ENCODE measurements around the gene PRR16.

The PRR16 gene

DNA sequence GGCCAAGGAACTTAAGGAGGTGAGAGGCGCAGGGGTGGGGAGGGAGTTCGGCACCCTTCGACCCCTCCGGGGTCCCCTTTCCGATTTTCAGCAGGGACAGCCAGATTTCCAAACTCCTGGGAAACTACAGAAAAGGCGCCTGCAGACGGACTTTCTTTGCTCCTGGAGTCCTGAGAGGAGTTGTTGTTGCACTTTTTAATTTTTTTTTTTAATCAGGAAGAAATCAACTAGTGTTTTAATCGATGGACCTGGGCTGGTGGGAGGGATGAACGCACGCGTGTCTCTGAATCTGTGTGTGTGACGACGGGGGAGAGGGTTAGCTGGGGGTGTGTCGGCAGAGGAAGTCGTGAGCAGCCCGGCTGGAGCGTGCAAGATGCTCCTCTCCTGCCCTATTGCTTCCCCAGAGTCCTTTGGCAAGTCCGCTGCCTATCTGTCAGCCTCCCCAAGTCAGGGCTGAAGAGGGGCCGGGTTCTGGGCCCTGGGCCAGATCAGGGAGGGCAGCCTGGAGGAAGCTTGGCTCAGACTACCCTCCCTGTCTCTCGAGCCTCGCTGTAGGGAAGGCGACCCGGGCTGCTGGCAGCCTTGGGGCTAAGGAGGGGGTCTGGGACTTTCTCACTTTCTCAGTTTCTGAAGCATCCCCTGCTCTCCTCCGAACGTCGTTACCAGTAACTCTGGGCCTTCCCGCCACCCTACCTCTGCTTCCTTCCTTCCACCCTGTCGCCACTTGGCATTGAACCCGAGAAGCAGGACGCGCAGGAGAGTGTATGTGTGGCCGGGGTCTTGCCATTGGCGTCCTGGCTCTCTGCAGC lies 731 bp downstream of the PRR16 start:
- no peak for DNase-seq

DNA sequence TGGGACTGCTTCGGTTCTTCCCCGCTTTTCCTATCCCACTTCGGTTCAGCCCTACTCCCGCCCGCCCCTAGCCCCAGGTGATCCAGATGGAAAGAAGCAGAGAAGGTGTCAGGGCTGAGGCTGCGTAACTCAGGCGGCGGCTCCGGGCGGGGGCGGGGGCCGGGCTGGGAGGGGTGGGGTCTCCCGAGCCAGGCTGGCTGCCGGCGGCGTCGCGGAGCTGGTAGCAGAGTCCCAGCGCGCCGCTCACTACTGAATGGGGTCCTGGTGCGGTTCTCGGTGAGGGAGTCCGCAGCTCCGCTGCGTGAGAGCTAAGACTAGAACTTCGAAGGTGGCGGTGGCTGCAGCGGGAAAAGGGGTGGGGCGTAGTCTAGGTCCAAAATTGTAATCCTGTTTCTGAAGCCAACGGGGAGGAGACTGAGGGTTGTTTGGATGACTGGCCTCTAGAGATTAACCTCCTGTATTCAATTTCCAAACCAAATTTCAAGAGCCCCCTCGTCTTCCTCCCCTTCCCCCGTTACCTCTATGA lies 1.4 kb downstream of the PRR16 start:
- no peak for DNase-seq

DNA sequence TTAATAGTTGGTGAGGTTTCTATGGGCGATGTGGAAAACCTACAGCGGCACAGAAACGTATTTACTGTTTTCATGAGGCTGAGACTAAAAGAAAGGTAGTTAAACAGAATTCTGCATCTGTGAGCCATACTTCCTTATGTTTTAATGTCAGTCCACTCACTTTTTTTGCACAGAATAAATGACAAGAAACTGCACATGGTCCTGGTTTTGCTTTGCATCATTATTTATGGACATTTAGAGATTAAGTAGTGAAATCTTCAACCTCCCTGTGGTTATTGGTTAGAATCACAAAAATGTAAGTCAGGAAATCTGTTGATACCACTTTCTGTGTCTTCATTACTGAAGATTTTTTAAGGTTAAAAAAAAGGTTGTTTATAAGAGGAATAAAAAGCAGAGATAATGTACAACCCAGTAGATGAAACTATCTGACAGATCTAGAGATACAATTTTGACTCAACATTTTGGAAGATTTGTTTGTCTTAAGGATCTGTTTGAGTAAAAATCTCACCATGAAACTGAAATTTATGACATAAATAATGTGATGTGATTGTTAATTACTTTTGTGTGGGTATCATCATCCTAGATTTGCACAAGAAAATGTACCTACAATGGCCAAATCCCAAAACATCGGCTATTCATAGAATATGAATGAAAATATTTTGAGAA lies 2.4 kb downstream of the PRR16 start:
- DNase-seq = no peak

DNA sequence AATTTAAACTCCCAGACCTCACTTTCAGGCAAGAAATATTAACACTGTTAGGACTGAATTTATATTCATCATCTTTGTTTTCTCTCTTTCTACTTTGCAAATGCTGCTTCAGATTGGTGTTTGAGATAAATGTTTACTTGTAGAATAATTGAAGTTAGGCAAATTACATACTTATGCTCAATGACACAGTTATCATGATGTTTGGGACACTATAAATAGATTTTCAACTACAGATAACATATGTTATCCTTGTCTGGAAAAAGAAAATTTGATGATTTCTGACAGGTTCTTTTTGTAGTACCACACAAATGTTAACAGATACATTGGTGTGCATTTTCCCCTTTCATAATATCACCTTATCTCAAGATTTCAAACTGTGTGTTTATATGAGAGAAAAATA lies 7.9 kb downstream of the PRR16 start:
- DNase-seq = no peak

DNA sequence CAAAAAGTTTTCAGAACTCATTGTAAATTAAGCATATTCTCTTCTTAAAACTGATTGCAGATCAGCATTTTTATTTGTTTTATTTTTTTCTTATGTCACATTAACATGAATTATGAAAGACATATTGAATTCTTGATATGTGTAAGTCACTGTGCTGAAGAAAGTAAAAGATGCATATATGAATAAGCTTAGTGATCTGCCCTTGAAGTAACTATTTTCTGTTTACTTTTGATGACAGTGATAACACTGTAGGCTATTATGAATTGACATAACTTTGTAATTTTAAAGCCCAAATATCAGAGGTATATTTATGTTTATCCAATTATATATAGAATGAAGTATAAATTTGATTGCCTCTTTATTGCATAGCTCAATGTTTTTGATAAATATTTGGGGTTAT lies 8.8 kb downstream of the PRR16 start:
- DNase-seq = no peak

DNA sequence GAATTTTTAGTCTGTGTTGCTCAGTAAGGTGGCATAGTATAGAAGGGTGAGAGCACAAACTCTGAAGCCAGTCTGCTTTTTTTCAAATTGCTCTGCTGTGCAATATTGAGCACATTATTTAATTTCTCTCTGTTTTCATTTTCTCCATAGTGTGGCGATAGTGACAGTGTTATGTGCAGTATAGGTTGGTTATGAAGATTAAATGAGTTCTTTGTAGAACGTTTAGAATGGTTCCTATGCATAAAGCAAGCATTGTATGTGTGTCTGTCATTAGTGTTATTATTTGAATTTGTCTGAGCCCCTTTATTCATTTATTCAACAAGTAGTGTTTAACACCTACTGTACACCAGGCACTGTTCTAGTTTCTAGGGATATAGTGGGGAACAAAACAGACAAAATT lies 9.2 kb downstream of the PRR16 start:
- DNase-seq = no peak

DNA sequence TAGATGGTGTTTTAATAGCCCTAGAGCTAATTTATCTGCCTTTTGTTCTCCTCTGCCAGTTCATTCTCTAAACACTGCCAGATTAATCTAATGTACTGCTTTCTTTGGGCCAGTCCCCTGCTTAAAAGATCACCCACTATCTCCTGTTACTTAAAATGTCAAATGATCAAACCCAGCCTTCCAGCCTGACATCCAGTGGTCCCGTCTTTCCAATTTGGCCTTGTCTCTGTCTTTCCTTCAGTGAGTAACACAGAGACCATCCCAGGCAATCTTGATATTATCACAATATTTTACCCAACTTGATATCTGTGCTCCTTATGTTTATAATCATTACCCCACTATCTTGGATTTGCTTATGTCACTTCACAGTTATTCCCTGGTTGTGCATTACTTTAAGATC lies 12.0 kb downstream of the PRR16 start:
- no peak for DNase-seq

DNA sequence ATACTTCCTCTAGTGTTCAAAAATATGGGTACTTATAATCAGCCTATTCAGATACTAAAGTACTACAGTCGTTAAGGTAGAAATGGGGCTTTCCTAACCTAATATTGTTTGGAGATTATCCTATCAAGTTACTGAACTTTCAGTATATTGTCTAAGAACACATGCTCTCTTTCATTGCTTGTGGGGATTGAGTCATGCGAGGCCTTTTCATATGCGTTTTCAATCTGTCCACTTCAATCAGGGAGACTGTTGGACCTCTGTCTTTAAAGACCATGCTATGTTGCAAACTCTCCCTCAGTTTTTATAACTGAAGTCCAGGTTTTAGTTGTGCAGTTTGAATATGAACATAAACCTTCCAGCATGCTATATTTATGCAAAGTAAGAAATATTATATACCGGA lies 15.0 kb downstream of the PRR16 start:
- DNase-seq = no peak

DNA sequence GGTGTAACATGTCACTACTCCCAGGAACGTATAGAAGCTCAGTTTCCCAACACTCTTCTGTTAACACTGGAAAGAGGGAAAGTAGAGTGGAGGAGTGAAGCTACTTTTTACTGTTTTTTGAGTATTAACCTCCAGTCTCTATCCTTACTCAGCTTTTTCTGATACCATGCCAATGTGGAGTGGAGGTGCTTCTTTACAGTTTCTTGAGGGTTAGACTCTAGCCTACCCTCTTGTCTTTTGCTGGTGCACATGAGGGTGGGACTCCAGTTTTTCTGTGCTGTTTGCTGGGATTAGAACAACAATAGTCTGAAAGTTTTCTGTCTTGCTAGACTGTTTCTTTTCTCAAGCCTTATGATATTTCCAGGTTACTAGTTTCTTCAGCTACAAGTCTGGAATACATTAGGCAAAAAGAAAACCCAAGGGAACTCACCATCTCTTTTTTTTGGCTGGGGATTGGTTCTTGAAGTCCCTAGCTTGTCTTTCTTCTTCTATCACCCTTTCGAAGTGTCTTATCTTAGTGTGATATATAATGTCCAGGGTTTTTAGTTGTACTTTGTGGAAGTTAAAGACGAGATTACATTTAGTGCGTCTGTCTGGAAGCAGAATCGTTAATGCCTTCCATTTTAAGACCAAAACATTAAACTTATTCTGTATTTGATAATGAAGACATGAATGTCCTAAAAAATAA lies 35.9 kb downstream of the PRR16 start:
- no peak for DNase-seq

DNA sequence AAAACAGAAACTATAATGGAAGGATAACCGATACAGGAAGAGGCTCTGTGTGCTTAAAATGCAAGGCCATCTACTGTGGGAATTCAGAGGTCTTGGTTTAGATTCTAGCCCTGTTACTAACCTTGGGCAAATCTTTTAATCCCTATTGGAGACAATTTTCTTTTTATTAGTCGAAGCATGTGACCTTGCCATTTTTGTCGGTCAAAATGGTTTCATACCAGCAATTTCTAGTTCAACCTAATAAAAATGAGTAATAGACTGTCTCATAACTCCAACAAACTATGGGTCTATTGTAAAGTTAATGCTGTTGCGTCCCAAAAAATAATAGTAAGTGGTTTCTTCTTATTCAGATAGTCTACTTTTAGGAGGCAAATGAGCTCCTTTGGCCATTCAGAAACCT lies 38.4 kb downstream of the PRR16 start:
- no peak for DNase-seq

DNA sequence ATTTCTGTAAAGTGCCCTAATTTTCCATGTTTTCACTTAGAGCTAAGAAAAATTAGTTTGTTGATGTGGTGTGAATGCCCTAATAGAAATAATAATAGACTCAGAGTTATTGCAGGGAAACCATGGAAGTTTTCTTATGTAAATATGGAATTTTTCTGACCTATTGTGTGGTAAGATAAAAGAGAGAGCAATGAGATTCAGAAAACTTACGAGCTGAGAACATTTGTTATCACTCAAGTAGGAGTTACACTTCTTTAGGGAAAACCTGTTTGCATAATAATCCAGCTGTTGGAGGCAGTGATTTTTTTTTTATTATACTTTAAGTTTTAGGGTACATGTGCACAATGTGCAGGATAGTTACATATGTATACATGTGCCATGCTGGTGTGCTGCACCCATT lies 39.2 kb downstream of the PRR16 start:
- DNase-seq = no peak

DNA sequence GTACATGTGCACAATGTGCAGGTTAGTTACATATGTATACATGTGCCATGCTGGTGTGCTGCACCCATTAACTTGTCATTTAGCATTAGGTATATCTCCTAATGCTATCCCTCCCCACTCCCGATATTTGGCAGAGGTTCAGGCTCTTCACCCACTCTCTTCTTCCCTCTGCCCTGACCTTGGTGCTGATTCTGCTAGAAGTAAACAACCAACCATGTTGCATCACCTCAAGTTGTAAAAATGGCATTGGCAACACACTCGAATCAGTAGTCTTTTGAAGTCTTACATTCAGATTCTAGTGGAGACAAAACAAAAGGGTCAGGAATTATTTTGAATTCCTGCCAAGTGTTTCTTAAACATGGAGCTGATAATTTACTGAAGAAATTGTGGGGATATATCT lies 40.0 kb downstream of the PRR16 start:
- DNase-seq = no peak

DNA sequence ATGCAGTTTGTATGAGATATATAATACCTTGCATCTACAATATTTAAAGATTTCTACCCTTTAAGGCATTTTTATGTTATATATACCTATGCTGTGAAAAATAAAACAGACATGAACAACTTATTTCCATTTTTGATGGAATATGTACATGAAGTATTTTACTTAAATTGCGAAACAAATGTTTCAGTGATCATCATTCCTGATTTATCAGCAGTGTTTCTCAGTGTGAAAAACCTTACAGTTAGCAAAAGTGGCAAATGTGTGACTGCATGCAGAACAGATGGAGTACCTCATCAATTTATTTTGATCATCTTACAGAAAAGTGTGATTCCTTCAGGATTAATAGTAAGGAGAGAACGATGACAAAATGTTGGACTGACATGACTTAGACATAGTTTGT lies 43.1 kb downstream of the PRR16 start:
- no peak for DNase-seq

DNA sequence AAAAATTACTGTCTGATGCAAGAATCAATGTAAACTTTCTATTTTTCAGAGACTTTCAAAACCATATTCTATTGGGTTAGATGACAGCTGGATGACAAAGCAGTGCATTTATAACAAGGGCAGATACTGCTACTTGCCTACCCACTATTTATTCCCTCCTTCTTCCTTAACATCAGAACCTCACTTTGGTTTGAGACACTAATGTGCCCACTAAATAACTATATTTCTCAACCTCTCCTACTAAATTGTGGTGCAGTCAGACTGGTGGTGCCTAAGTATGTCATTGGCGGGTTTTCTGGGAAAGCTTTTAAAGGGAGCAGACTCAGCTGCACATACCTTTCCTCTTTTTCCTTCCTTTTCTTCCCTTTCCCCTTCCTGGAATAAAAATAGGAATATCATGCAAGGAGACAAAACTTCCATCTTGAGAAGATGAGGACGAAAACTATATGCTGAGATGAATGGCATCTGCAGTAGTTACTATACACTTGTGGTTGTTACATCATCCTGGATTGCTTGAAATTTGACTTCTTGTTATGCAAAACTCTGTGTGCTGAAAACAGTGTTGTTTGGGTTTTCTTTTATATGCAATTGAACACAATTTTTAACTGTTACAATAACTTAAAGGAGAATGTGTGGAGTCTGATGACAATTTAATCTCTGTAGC lies 43.8 kb downstream of the PRR16 start:
- no peak for DNase-seq

DNA sequence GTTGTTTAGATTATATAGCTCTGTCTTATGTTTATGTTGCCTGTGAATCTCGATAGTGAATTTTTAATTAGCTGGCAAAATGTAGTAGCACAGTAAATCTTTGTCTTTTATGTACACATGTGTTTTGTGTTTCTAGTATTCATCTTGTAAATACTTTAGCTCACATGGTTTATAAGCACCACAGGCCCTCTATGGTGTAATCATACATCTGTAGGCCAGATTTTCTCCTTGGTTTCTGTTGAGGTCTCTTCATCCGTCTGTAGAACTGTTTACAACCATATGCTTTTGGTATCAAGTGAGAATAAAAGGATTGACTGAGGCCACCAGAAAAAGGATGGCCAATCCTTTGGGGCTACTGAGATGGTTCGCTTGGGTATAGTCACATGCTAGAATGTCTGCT lies 45.0 kb downstream of the PRR16 start:
- no peak for DNase-seq

DNA sequence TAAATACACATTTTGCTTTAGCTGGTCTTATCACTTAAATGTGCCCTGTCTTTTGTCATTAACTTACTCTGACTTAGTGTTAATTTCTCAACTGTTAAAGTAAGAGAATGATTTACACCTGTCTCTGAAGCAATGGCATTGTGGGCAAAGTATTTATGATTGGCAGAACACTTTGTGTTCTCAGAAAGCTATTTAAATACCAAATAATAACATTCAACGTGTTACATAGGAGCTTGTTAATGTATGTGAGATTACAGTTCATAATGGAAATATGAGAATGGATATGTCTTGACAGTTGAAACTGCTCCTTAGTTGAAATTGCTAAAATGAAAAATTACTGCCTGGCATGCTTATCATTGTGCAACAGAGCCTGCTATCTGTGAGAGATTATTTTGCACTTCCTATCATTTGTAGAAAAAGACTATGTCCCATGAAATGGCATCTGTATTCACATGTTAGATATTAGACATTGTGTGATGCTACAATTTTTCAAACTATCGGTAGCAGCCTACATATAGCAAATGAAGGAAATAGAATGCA lies 46.1 kb downstream of the PRR16 start:
- no peak for DNase-seq

DNA sequence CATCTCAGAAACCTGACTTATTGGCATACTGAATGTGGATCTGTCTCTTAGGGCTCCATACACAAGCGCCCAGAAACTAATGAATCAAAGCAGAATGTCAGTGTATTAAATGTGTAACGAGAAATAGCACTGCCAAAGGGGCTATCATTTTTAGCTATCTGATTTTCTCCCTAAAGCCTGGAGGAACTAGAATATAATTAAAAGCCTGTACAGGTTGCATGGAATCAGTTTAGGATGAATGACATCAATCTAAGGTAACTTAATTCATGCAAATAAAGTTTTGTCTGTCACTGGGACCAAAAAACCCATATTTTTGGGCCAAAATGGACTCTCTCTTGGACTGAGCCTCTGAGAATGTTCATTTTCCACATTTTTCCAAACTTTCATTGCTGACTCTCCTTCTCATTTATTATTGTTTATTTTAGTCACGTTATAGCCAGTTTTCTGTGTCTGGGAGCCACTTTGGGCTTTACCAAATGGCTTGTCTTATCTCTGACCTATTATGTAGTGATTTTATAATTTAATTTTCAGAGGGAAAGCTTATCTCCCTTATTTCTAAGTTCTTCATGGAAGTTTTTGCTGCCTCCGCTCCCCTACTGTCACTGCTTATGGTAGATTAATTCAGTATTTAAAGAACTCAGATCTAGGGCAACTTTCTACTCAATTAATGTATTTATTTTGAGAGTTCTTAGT lies 47.0 kb downstream of the PRR16 start:
- no peak for DNase-seq

DNA sequence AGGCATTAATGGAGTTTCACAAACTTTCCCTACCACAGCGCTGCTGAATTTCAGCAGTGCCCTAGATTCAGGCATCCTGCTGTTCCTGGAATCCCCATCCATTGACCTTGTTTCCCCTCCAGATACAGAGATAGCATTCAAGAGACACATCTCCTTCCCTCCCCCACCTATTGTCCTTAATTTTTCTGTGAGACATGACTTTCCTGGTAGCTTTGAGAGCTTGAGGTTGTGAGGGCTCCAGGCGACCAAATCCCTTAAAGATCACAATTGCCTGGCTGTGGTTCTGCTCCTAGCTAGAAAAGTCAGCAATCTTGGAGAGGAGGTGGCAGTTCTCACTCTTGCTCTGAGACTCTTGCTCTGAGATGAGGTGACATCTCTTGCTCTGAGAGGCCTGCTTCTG lies 48.0 kb downstream of the PRR16 start:
- DNase-seq = no peak

DNA sequence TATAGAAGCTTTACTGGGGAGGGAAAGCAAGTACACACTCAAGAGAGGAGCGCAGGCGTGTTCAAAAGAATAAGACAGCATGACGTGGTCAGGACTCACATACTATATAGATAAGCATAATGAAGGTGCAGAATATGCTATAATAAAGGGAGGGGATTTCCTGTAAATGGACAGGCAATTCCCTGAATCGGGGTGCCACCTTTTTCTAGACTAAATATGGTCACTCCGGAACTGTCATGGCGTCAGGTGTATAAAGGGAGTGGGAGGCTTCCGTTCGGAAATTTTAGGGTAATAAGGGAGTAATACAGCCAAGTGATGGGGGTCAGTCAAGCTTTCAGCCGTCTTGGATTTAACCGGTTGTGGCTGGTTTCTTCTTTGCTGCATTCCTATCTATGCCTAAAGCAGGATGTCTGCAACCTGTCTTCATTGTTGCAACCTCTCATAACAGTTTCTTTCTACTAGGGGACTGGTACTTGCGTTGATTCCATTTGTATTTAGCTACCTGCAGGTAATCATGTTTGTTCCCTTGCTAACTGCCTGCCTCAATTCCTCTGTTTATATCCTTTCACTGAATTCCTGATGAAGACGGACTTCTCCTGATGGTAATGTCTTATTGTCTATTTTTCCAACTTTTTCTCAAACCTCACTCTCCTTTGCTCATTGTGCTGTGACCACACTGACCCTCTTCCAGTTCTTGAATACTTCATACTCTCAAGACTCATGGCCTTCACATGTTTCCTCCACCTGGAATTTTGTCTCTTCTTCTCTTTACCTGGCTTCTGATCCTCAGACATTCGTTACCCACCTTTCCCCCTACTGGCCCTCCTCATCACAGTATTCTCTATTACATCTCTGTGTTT lies 48.9 kb downstream of the PRR16 start:
- DNase-seq = no peak

DNA sequence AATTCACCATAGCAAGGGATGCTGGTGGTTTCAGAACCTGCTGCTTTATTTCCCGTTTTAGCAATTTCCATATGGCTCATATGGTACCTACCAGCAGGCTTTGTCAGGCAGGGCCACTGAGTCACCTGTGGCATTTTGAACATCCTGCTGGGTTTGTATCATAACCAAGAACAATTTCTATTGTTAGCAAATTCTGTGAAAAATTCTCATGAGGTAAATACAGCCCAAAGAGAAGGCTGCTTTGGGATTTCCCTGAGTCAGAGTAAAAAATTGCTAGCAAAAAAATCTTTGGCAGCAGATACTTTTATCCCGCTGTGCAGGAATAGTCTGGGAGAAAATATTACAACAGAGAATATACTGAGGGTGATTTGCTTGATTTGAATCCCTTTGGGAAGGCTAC lies 52.7 kb downstream of the PRR16 start:
- DNase-seq = no peak

DNA sequence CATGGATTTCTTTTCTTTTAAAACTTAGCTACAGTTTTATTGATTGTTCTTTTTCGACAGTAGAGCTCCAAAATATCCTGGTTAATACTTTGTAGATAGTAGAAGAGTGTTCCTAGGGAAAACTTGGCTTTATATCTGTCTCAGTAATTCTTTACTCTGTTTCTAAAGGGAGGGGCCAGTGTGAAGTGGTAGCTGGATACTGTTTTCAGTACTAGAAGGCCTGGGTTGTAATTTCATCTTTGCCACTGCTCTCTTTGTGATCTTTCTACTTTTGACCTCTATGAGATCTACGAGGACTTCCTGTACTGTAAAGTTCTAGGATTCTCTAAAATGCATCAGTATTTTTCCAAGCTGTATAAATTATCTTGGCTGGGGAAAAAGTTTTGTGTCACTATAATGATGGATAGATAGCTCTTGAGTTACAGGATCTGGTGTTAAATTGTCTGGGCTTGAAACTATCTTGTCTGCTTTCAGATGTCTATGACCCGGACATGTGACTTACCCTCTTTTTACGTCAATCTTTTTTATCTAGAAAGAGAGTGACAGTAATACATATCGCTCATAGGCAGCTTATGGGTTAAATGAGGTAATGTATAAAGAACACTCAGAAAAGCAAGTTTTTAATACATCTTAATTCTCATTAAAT lies 53.6 kb downstream of the PRR16 start:
- DNase-seq = no peak

All from activated gamma-delta T cell treated with Interleukin-2 at 50 U/mL for 16 hours (primary cell).